ENCODE results near the gene L3MBTL4. TPM values are rescaled to one million over a fixed set of nuclear protein-coding genes. Genes with fewer than 3 reads are reported as not detected.
"Not testable (repeated sequence)": the region's sequence is repeated elsewhere in the genome, so short reads cannot be mapped to it uniquely, and the experiment has no call there.

The L3MBTL4 gene
- total and polyA plus RNA-seq, 5 experiments from 2014 or later, result 0.13 to 0.85 (median 0.18) TPM; not detected in 2

- DNase-seq, result no peak
- Mint-ChIP-seq H3K27ac (no peak overlapping the region), H3K27me3 (peaks cover 0 to 12% (median 0%) of the 10 kb centered on the region in 5 donors), H3K4me3 (no peak overlapping the region), H3K9me3 (peaks cover 0 to 29% (median 11%) of the 10 kb centered on the region in 9 donors), H3K36me3 (peaks cover 0 to 10% (median 0%) of the 10 kb centered on the region in 3 donors), H3K4me1 (no peaks in the 10 kb centered on the region)
- ATAC-seq, result no peak
- POLR2A ChIA-PET, result no interaction called here
Measured at GRCh38 chr18:6161549-6161948, 253.2 kb downstream of the L3MBTL4 start.

- DNase-seq (no peak), ATAC-seq (no peak)
- Mint-ChIP-seq H3K9me3 (peaks cover 2 to 18% (median 10%) of the 10 kb centered on the region in 9 donors), H3K36me3 (peaks cover 0 to 10% (median 0%) of the 10 kb centered on the region in 3 donors), H3K4me1 (no peaks in the 10 kb centered on the region), H3K27me3 (peaks cover 0 to 9% (median 0%) of the 10 kb centered on the region in 5 donors), H3K27ac (no peak overlapping the region), H3K4me3 (no peak overlapping the region)
- POLR2A ChIA-PET, result no interaction called here
Measured at GRCh38 chr18:6159426-6159825, 255.3 kb downstream of the L3MBTL4 start.

GRCh38 chr18:6158958-6159357 lies 255.8 kb downstream of the L3MBTL4 start:
- no peak for ATAC-seq
- no peak for DNase-seq
- H3K27me3 Mint-ChIP-seq, result peaks cover 0 to 8% (median 0%) of the 10 kb centered on the region in 5 donors
- H3K4me1 Mint-ChIP-seq, result no peaks in the 10 kb centered on the region
- no peak overlapping the region for H3K27ac Mint-ChIP-seq
- peaks cover 0 to 10% (median 0%) of the 10 kb centered on the region in 3 donors for H3K36me3 Mint-ChIP-seq
- H3K9me3 Mint-ChIP-seq, result peaks cover 2 to 18% (median 11%) of the 10 kb centered on the region in 9 donors
- H3K4me3 Mint-ChIP-seq, result no peak overlapping the region
- POLR2A ChIA-PET, result no interaction called here

- Mint-ChIP-seq H3K4me3 (no peak overlapping the region), H3K27ac (no peak overlapping the region), H3K36me3 (peaks cover 0 to 4% (median 0%) of the 10 kb centered on the region in 3 donors), H3K4me1 (no peaks in the 10 kb centered on the region), H3K27me3 (peaks cover 0 to 3% (median 0%) of the 10 kb centered on the region in 5 donors), H3K9me3 (peaks cover 0 to 16% (median 4%) of the 10 kb centered on the region in 9 donors)
- ATAC-seq (no peak), DNase-seq (no peak)
- POLR2A ChIA-PET, result no interaction called here
Measured at GRCh38 chr18:6156446-6156845, 258.3 kb downstream of the L3MBTL4 start.

GRCh38 chr18:6155707-6156106 lies 259.0 kb downstream of the L3MBTL4 start:
- ATAC-seq (no peak), DNase-seq (no peak)
- Mint-ChIP-seq H3K27me3 (peaks cover 0 to 3% (median 0%) of the 10 kb centered on the region in 5 donors), H3K36me3 (peaks cover 0 to 4% (median 0%) of the 10 kb centered on the region in 3 donors), H3K27ac (no peak overlapping the region), H3K4me1 (no peaks in the 10 kb centered on the region), H3K9me3 (peaks cover 0 to 16% (median 4%) of the 10 kb centered on the region in 9 donors), H3K4me3 (no peak overlapping the region)
- POLR2A ChIA-PET, result no interaction called here

GRCh38 chr18:6150430-6150829 lies 264.3 kb downstream of the L3MBTL4 start:
- POLR2A ChIA-PET, result no interaction called here
- no peaks in the 10 kb centered on the region for H3K36me3 Mint-ChIP-seq
- H3K27ac Mint-ChIP-seq, result no peak overlapping the region
- no peak for ATAC-seq
- H3K9me3 Mint-ChIP-seq, result peaks cover 0 to 20% (median 3%) of the 10 kb centered on the region in 9 donors
- no peaks in the 10 kb centered on the region for H3K4me1 Mint-ChIP-seq
- no peak overlapping the region for H3K4me3 Mint-ChIP-seq
- H3K27me3 Mint-ChIP-seq, result no peaks in the 10 kb centered on the region
- no peak for DNase-seq

GRCh38 chr18:6146307-6146661 lies 268.4 kb downstream of the L3MBTL4 start:
- no peak overlapping the region for H3K4me3 Mint-ChIP-seq
- H3K27me3 Mint-ChIP-seq, result no peaks in the 10 kb centered on the region
- ATAC-seq (no peak), DNase-seq (no peak)
- H3K36me3 Mint-ChIP-seq, result no peaks in the 10 kb centered on the region
- H3K4me1 Mint-ChIP-seq, result no peaks in the 10 kb centered on the region
- peaks cover 0 to 10% (median 0%) of the 10 kb centered on the region in 9 donors for H3K9me3 Mint-ChIP-seq
- POLR2A ChIA-PET, result no interaction called here
- H3K27ac Mint-ChIP-seq, result no peak overlapping the region

- no peaks in the 10 kb centered on the region for H3K27me3 Mint-ChIP-seq
- POLR2A ChIA-PET, result no interaction called here
- no peak overlapping the region for H3K27ac Mint-ChIP-seq
- H3K36me3 Mint-ChIP-seq, result no peaks in the 10 kb centered on the region
- no peak overlapping the region for H3K4me3 Mint-ChIP-seq
- H3K4me1 Mint-ChIP-seq, result no peaks in the 10 kb centered on the region
- no peak for ATAC-seq
- no peak for DNase-seq
- H3K9me3 Mint-ChIP-seq, result peaks cover 0 to 10% (median 0%) of the 10 kb centered on the region in 9 donors
Measured at GRCh38 chr18:6145645-6146306, 268.9 kb downstream of the L3MBTL4 start.

GRCh38 chr18:6139007-6139406 lies 275.7 kb downstream of the L3MBTL4 start:
- H3K4me3 Mint-ChIP-seq, result no peak overlapping the region
- H3K36me3 Mint-ChIP-seq, result no peaks in the 10 kb centered on the region
- H3K9me3 Mint-ChIP-seq, result peaks cover 0 to 9% (median 2%) of the 10 kb centered on the region in 9 donors
- H3K27me3 Mint-ChIP-seq, result no peaks in the 10 kb centered on the region
- POLR2A ChIA-PET, result no interaction called here
- no peak for ATAC-seq
- no peak for DNase-seq
- no peak overlapping the region for H3K27ac Mint-ChIP-seq
- peaks cover 0 to 4% (median 0%) of the 10 kb centered on the region in 4 donors for H3K4me1 Mint-ChIP-seq

- H3K36me3 Mint-ChIP-seq, H3K27me3 Mint-ChIP-seq, POLR2A ChIA-PET, ATAC-seq, H3K4me3 Mint-ChIP-seq, H3K9me3 Mint-ChIP-seq, H3K4me1 Mint-ChIP-seq, H3K27ac Mint-ChIP-seq, DNase-seq: not testable (repeated sequence)
Measured at GRCh38 chr18:6135901-6136300, 278.8 kb downstream of the L3MBTL4 start.

- POLR2A ChIA-PET, H3K9me3 Mint-ChIP-seq, DNase-seq, H3K27ac Mint-ChIP-seq, H3K27me3 Mint-ChIP-seq, ATAC-seq, H3K4me1 Mint-ChIP-seq, H3K4me3 Mint-ChIP-seq, H3K36me3 Mint-ChIP-seq: not testable (repeated sequence)
Measured at GRCh38 chr18:6135029-6135428, 279.7 kb downstream of the L3MBTL4 start.

- POLR2A ChIA-PET, result no interaction called here
- Mint-ChIP-seq H3K27ac (no peak overlapping the region), H3K4me3 (no peak overlapping the region), H3K27me3 (peaks cover 0 to 4% (median 0%) of the 10 kb centered on the region in 5 donors), H3K9me3 (peaks cover 0 to 9% (median 3%) of the 10 kb centered on the region in 9 donors), H3K4me1 (peaks cover 0 to 4% (median 0%) of the 10 kb centered on the region in 4 donors), H3K36me3 (no peaks in the 10 kb centered on the region)
- ATAC-seq (no peak), DNase-seq (no peak)
Measured at GRCh38 chr18:6132751-6133368, 281.9 kb downstream of the L3MBTL4 start.

GRCh38 chr18:6120820-6121279 lies 293.9 kb downstream of the L3MBTL4 start:
- Mint-ChIP-seq H3K9me3 (peaks cover 0 to 15% (median 3%) of the 10 kb centered on the region in 9 donors), H3K36me3 (no peaks in the 10 kb centered on the region), H3K27ac (no peak overlapping the region), H3K27me3 (peaks cover 0 to 4% (median 0%) of the 10 kb centered on the region in 5 donors), H3K4me3 (no peak overlapping the region), H3K4me1 (no peaks in the 10 kb centered on the region)
- no peak for ATAC-seq
- POLR2A ChIA-PET, result no interaction called here
- DNase-seq, result no peak

Measured in naive thymus-derived CD8-positive, alpha-beta T cell (primary cell).